ENCODE results near the gene COPS7A. TPM values are rescaled to one million over a fixed set of nuclear protein-coding genes. Genes with fewer than 3 reads are reported as not detected.
A peak's percentile ranks its signal among the peaks of the same experiment; 100 is the strongest.

Gene COPS7A
- total RNA-seq, 1 donor from 2014 or later = 42.6 TPM

GRCh38 chr12:6688999-6689882 lies 34.6 kb upstream of the COPS7A start, which contains the start of gene ZNF384:
ZNF384 (minus strand) TSS chr12:6689375; CDS start chr12:6679520, 9,855 bp downstream.
- peaks cover 11% of the 10 kb centered on the region for H3K27me3 Mint-ChIP-seq
- H3K4me1 Mint-ChIP-seq (ENCODE audit: low read depth) = peaks cover 34% of the 10 kb centered on the region
- peaks cover 7% of the 10 kb centered on the region for H3K36me3 Mint-ChIP-seq (ENCODE audit: insufficient read depth)
- TF ChIP-seq CTCF (IDR thresholded peaks at IDR 0.05; ENCODE audit: unreplicated experiment) = peak; percentile 34
- H3K9me3 Mint-ChIP-seq (ENCODE audit: low read depth) = no peaks in the 10 kb centered on the region
- peak within 1 kb of the TSS; percentile 97 for H3K27ac Mint-ChIP-seq
- DNase-seq (ENCODE audit: low spot score, unreplicated experiment) = peak; percentile 95
- peak within 1 kb of the TSS; percentile 89 for H3K4me3 Mint-ChIP-seq (ENCODE audit: low read depth)

- no peak for TF ChIP-seq CTCF (IDR thresholded peaks at IDR 0.05; ENCODE audit: unreplicated experiment)
- H3K27ac Mint-ChIP-seq = no peak overlapping the region
- H3K27me3 Mint-ChIP-seq = peaks cover 26% of the 10 kb centered on the region
Measured at GRCh38 chr12:6691473-6691872, 32.4 kb upstream of the COPS7A start.

GRCh38 chr12:6692888-6693287 lies 31.0 kb upstream of the COPS7A start:
- H3K4me3 Mint-ChIP-seq (ENCODE audit: low read depth) = no peak overlapping the region
- DNase-seq (ENCODE audit: low spot score, unreplicated experiment) = no peak
- H3K4me1 Mint-ChIP-seq (ENCODE audit: low read depth) = peaks cover 18% of the 10 kb centered on the region

More at GRCh38 chr12:6691473-6691872, 32.4 kb upstream of the COPS7A start:
- Mint-ChIP-seq H3K9me3 (ENCODE audit: low read depth) (no peaks in the 10 kb centered on the region), H3K4me3 (ENCODE audit: low read depth) (no peak overlapping the region), H3K36me3 (ENCODE audit: insufficient read depth) (peaks cover 5% of the 10 kb centered on the region), H3K4me1 (ENCODE audit: low read depth) (peaks cover 32% of the 10 kb centered on the region)
- DNase-seq (ENCODE audit: low spot score, unreplicated experiment) = no peak

GRCh38 chr12:6693832-6694355 lies 30.0 kb upstream of the COPS7A start:
- Mint-ChIP-seq H3K9me3 (ENCODE audit: low read depth) (no peaks in the 10 kb centered on the region), H3K27me3 (peaks cover 48% of the 10 kb centered on the region), H3K4me1 (ENCODE audit: low read depth) (peaks cover 11% of the 10 kb centered on the region), H3K27ac (no peak overlapping the region), H3K36me3 (ENCODE audit: insufficient read depth) (no peaks in the 10 kb centered on the region), H3K4me3 (ENCODE audit: low read depth) (no peak overlapping the region)
- TF ChIP-seq CTCF (IDR thresholded peaks at IDR 0.05; ENCODE audit: unreplicated experiment) = no peak
- DNase-seq (ENCODE audit: low spot score, unreplicated experiment) = no peak

More at GRCh38 chr12:6692888-6693287, 31.0 kb upstream of the COPS7A start:
- Mint-ChIP-seq H3K27me3 (peaks cover 38% of the 10 kb centered on the region), H3K36me3 (ENCODE audit: insufficient read depth) (no peaks in the 10 kb centered on the region), H3K9me3 (ENCODE audit: low read depth) (no peaks in the 10 kb centered on the region), H3K27ac (no peak overlapping the region)
- no peak for TF ChIP-seq CTCF (IDR thresholded peaks at IDR 0.05; ENCODE audit: unreplicated experiment)

- Mint-ChIP-seq H3K9me3 (ENCODE audit: low read depth) (no peaks in the 10 kb centered on the region), H3K27ac (no peak overlapping the region), H3K4me3 (ENCODE audit: low read depth) (no peak overlapping the region), H3K36me3 (ENCODE audit: insufficient read depth) (no peaks in the 10 kb centered on the region), H3K4me1 (ENCODE audit: low read depth) (peaks cover 13% of the 10 kb centered on the region), H3K27me3 (peaks cover 56% of the 10 kb centered on the region)
- TF ChIP-seq CTCF (IDR thresholded peaks at IDR 0.05; ENCODE audit: unreplicated experiment) = no peak
- no peak for DNase-seq (ENCODE audit: low spot score, unreplicated experiment)
Measured at GRCh38 chr12:6694701-6695100, 29.1 kb upstream of the COPS7A start.

All from progenitor cell of endocrine pancreas (in vitro differentiated cells).